Adrenal gland (tissue), 5 donors: ENCODE data around the gene DGKG.

Source experiments
- CTCF ChIP-seq, 6 experiments: fragments of 450-650 bp in 4 of 6; fragments of 200-600 bp in 2 of 6; sonication (generic) in 1 of 6; IDR thresholded peaks; 1 replicate in 5 of 6; 2 replicates in 1 of 6; pipeline versions ENCODE4 v1.5.1 to v1.8.0; 2016 to 2021; ENCODE audit warnings: antibody characterized with exemption in 6 of 6, mild to moderate bottlenecking in 2 of 6, moderate library complexity in 1 of 6
- POLR2A ChIP-seq, 2 donors: fragments of 450-650 bp; IDR thresholded peaks; one replicate each; pipeline ENCODE4 v1.6.1; 2017; ENCODE audit warnings: antibody characterized with exemption in 2 of 2, mild to moderate bottlenecking in 2 of 2, moderate library complexity in 1 of 2
- donor health status: DM: no; HTN: no; CAD: no.

- TF ChIP-seq CTCF (IDR thresholded peaks at IDR 0.05) (no peak), POLR2A (IDR thresholded peaks at IDR 0.05) (no peak)
Observed at GRCh38 chr3:186237915-186238314, 124.1 kb downstream of the DGKG start.
